ENCODE data around the gene ARMH1. TPM values are rescaled to one million over a fixed set of nuclear protein-coding genes. Genes with fewer than 3 reads are reported as not detected.

Gene ARMH1
- total and polyA plus RNA-seq, 2 donors (not counting 1 experiment from before 2014, with no cell fraction given) = 10.2 to 225 TPM

DNA sequence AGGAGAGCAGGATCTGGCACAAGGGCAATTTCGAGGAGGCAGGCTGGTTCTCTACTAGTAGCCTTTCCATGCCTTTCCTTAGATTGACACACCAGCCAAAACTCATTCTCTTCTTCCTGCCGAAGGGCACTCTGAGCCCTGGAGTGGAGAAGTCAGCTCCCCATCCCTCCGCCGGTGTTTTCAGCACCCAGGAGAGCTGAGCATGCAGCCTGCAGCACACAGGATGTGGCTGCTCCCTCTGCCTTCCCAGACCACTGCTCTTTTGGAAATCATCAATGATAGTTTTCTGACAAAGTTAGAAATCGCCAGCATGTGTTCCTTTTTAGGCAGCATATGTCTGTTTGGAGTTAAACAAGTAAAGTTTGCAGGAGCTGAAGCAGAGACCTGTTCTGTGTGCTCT is 44.8 kb downstream of the ARMH1 start:
- no peak overlapping the region for H2AFZ ChIP-seq (ENCODE audit: insufficient read depth, low read depth, low read length, poor library complexity, severe bottlenecking)
- H3K9ac ChIP-seq (ENCODE audit: low read length) = no peak overlapping the region
- ChIA-PET POLR2A (interaction anchor here (0.7 kb wide), 2 partner anchors 15 to 88 kb away, joined by 7 read pairs; no protein-coding TSS in a partner anchor), CTCF (interaction anchor here (0.7 to 14.7 kb wide), 3 partner anchors 11 to 773 kb away, joined by 3 to 196 read pairs (median 6); partner anchors contain the start of gene RNU5D-1)
- Mint-ChIP-seq H3K4me1 (peaks cover 76% of the 10 kb centered on the region), H3K4me3 (no peak overlapping the region), H3K27ac (no peak overlapping the region), H3K9me3 (ENCODE audit: insufficient read depth) (no peaks in the 10 kb centered on the region), H3K27me3 (no peaks in the 10 kb centered on the region)
- H3K4me3 ChIP-seq (ENCODE audit: control extremely low read depth in 1 of 5, extremely low read depth in 1 of 5, insufficient read depth in 1 of 5, low read depth in 2 of 5, low read length in 4 of 5) = no peak overlapping the region
- no peak overlapping the region for H3K4me2 ChIP-seq (replicated peaks; ENCODE audit: low read depth, low read length, poor library complexity, severe bottlenecking)
- no peaks in the 10 kb centered on the region for H4K20me1 ChIP-seq (ENCODE audit: control insufficient read depth, insufficient read depth, low read length, poor library complexity, severe bottlenecking)
- intact Hi-C loops (cut with micrococcal nuclease) = no loop called here
- 63% methylated on average over 3 of the region's 5 CpGs for WGBS (ENCODE audit: insufficient coverage)
- no peaks in the 10 kb centered on the region for H3K36me3 ChIP-seq (replicated peaks in 1 of 2; ENCODE audit: control extremely low read depth in 1 of 2, control insufficient read depth in 1 of 2, extremely low read depth in 1 of 2, insufficient read depth in 2 of 2, low read length in 1 of 2)
- peaks cover 0 to 6% (median 0%) of the 10 kb centered on the region in 3 donors for H3K9me3 ChIP-seq (ENCODE audit: control extremely low read depth in 1 of 3, control insufficient read depth in 2 of 3, insufficient read depth in 1 of 3, low read length in 2 of 3)
- H3K27ac ChIP-seq (ENCODE audit: low read length in 2 of 2) = no peak overlapping the region
- no peaks in the 10 kb centered on the region for H3K79me2 ChIP-seq (ENCODE audit: control insufficient read depth, insufficient read depth, low read length)
- no peak for ATAC-seq (ENCODE audit: low read depth)
- peaks cover 60 to 66% of the 10 kb centered on the region in 2 donors for H3K4me1 ChIP-seq (ENCODE audit: control insufficient read depth in 2 of 2, insufficient read depth in 2 of 2, low read length in 2 of 2)
- TF ChIP-seq EZH2 (IDR thresholded peaks at IDR 0.05; ENCODE audit: borderline replicate concordance, insufficient read depth, low read depth, low read length, poor library complexity, severe bottlenecking) = no peak
- TF ChIP-seq, protein P1, sequence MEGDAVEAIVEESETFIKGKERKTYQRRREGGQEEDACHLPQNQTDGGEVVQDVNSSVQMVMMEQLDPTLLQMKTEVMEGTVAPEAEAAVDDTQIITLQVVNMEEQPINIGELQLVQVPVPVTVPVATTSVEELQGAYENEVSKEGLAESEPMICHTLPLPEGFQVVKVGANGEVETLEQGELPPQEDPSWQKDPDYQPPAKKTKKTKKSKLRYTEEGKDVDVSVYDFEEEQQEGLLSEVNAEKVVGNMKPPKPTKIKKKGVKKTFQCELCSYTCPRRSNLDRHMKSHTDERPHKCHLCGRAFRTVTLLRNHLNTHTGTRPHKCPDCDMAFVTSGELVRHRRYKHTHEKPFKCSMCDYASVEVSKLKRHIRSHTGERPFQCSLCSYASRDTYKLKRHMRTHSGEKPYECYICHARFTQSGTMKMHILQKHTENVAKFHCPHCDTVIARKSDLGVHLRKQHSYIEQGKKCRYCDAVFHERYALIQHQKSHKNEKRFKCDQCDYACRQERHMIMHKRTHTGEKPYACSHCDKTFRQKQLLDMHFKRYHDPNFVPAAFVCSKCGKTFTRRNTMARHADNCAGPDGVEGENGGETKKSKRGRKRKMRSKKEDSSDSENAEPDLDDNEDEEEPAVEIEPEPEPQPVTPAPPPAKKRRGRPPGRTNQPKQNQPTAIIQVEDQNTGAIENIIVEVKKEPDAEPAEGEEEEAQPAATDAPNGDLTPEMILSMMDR (IDR thresholded peaks at IDR 0.05) = no peak
- DNase-seq = no peak
- no peaks in the 10 kb centered on the region for H3K27me3 ChIP-seq (replicated peaks in 1 of 4; ENCODE audit: control extremely low read depth in 1 of 4, control insufficient read depth in 3 of 4, insufficient read depth in 4 of 4, low read length in 3 of 4)

DNA sequence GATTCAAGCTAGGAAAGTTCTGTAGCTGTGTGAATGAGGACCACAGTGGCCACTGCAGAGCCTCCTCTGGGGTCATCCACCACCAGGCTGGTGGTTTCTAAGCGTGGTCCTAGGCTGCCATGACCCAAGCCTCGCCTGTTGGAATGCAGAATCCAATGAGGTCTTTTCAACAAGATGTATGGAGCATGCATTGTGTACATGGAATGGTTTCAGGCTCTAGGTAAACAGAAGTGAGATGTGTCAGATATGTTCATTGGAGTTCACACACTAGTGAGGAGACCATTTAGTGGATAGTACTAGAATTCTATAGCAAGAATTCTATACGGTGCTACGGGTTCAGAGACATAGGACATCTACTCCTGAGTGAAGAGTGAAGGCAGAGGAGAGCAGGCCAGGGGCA is 45.8 kb downstream of the ARMH1 start:
- Histone ChIP-seq H3K4me2 (replicated peaks; ENCODE audit: low read depth, low read length, poor library complexity, severe bottlenecking) (no peak overlapping the region), H3K4me3 (ENCODE audit: control extremely low read depth in 1 of 5, extremely low read depth in 1 of 5, insufficient read depth in 1 of 5, low read depth in 2 of 5, low read length in 4 of 5) (no peak overlapping the region), H3K27me3 (replicated peaks in 1 of 4; ENCODE audit: control extremely low read depth in 1 of 4, control insufficient read depth in 3 of 4, insufficient read depth in 4 of 4, low read length in 3 of 4) (no peaks in the 10 kb centered on the region), H3K36me3 (replicated peaks in 1 of 2; ENCODE audit: control extremely low read depth in 1 of 2, control insufficient read depth in 1 of 2, extremely low read depth in 1 of 2, insufficient read depth in 2 of 2, low read length in 1 of 2) (no peaks in the 10 kb centered on the region), H3K27ac (ENCODE audit: low read length in 2 of 2) (peak overlapping the region; percentile 16 to 21), H3K4me1 (ENCODE audit: control insufficient read depth in 2 of 2, insufficient read depth in 2 of 2, low read length in 2 of 2) (peaks cover 51 to 56% of the 10 kb centered on the region in 2 donors), H4K20me1 (ENCODE audit: control insufficient read depth, insufficient read depth, low read length, poor library complexity, severe bottlenecking) (no peaks in the 10 kb centered on the region), H3K9ac (ENCODE audit: low read length) (no peak overlapping the region), H3K79me2 (ENCODE audit: control insufficient read depth, insufficient read depth, low read length) (no peaks in the 10 kb centered on the region), H2AFZ (ENCODE audit: insufficient read depth, low read depth, low read length, poor library complexity, severe bottlenecking) (no peak overlapping the region), H3K9me3 (ENCODE audit: control extremely low read depth in 1 of 3, control insufficient read depth in 2 of 3, insufficient read depth in 1 of 3, low read length in 2 of 3) (peaks cover 0 to 6% (median 0%) of the 10 kb centered on the region in 3 donors)
- no peaks in the 10 kb centered on the region for H3K27me3 Mint-ChIP-seq
- ATAC-seq (ENCODE audit: low read depth) (no peak), DNase-seq (no peak)
- peaks cover 71% of the 10 kb centered on the region for H3K4me1 Mint-ChIP-seq
- H3K4me3 Mint-ChIP-seq = peak overlapping the region; percentile 46
- intact Hi-C loops (cut with micrococcal nuclease) = loop anchor here (5.0 kb wide), 1 partner anchor 48 kb away; the partner anchor contains the start of genes ARMH1 and TMEM53
- peak overlapping the region; percentile 87 for H3K27ac Mint-ChIP-seq
- ChIA-PET CTCF (interaction anchor here (0.6 to 14.7 kb wide), 4 partner anchors 10 to 135 kb away, joined by 3 to 196 read pairs (median 4); partner anchors contain the start of gene RNU5D-1), POLR2A (interaction anchor here (2.3 to 4.3 kb wide), 2 partner anchors 8 to 55 kb away, joined by 11 to 34 read pairs; partner anchors contain the start of gene RPS8)
- no peak for TF ChIP-seq EZH2 (IDR thresholded peaks at IDR 0.05; ENCODE audit: borderline replicate concordance, insufficient read depth, low read depth, low read length, poor library complexity, severe bottlenecking)
- TF ChIP-seq, protein P1 (IDR thresholded peaks at IDR 0.05) = no peak
- WGBS (ENCODE audit: insufficient coverage) = 96% methylated on average over 4 of the region's 4 CpGs
- no peaks in the 10 kb centered on the region for H3K9me3 Mint-ChIP-seq (ENCODE audit: insufficient read depth)

All from B cell (primary cell).